GM12878 (cell line): ENCODE measurements around the gene NRP2. TPM values are rescaled to one million over a fixed set of nuclear protein-coding genes. Genes with fewer than 3 reads are reported as not detected.

ENCODE experiments used
- ATAC-seq: fragments of 200-7000 bp; cut with Tn5 transposase; 3 replicates; pipeline ENCODE4 v1.9.1; 2020; ENCODE audit warnings: mild to moderate bottlenecking, moderate library complexity
- BruUV-seq: library from RNA; stranded (reverse); fragments of 400-500 nt; replicated peaks from 2 replicates; lab custom pipeline; 2021; lab: Mats Ljungman, UMichigan
- CTCF ChIA-PET: fragments of 300-600 bp; sonication (Branson Sonifier 250); formaldehyde crosslinking; extraction: SDS; loops from one replicate; lab custom pipeline; 2021; ENCODE audit warnings: inconsistent platforms; lab: Yijun Ruan, JAX
- POLR2A ChIA-PET: fragments of 350-600 bp; formaldehyde crosslinking; extraction: SDS; loops from one replicate; lab custom pipeline; 2021; ENCODE audit warnings: inconsistent platforms; lab: Charles Lee
- RAD21 ChIA-PET: fragments of 300-600 bp; sonication (Branson Sonifier 250); formaldehyde crosslinking; loops from one replicate; lab custom pipeline; 2023; ENCODE audit warnings: antibody characterized with exemption; ENCODE audit not compliant: unreplicated experiment; lab: Charles Lee
- SMC1A ChIA-PET: fragments of 300-600 bp; sonication (Branson Sonifier 250); formaldehyde crosslinking; loops from one replicate; lab custom pipeline; 2023; ENCODE audit not compliant: unreplicated experiment, uncharacterized antibody; lab: Charles Lee
- DNase-seq: peaks from one replicate; pipeline ENCODE4 v3.0.0-alpha.2; 2011; ENCODE audit warnings: low read depth, low spot score
- FAIRE-seq: peaks from 3 replicates; lab custom pipeline; 2011; peaks lifted over from hg19 to GRCh38; lab: Jason Lieb, UNC
- H2AFZ ChIP-seq: 2 replicates; pipeline ENCODE4 v1.6.0; 2011; ENCODE audit warnings: low read depth, low read length, control low read depth; ENCODE audit not compliant: control insufficient read depth
- H3K27ac ChIP-seq: 2 replicates; pipeline ENCODE4 v1.5.1; 2011; ENCODE audit warnings: control low read depth; ENCODE audit not compliant: control insufficient read depth, insufficient read depth
- H3K27me3 ChIP-seq, 2 experiments: replicated peaks in 1 of 2; 2 replicates each; pipeline versions ENCODE4 v1.6.0 to v1.6.1; 2011; ENCODE audit warnings: low read length in 1 of 2; ENCODE audit not compliant: control insufficient read depth in 2 of 2, insufficient read depth in 2 of 2
- H3K36me3 ChIP-seq, 2 experiments: 2 replicates each; pipeline ENCODE4 v1.5.1; 2011; ENCODE audit warnings: low read length in 1 of 2; ENCODE audit not compliant: control insufficient read depth in 2 of 2, insufficient read depth in 2 of 2
- H3K4me1 ChIP-seq: 2 replicates; pipeline ENCODE4 v1.6.1; 2011; ENCODE audit warnings: mild to moderate bottlenecking, low read length, moderate library complexity, mixed read lengths; ENCODE audit not compliant: control insufficient read depth, insufficient read depth
- H3K4me2 ChIP-seq: 2 replicates; pipeline ENCODE4 v1.6.0; 2011; ENCODE audit warnings: control low read depth; ENCODE audit not compliant: control insufficient read depth, insufficient read depth
- H3K4me3 ChIP-seq: fragments of 200-600 bp; sonication (generic); 2 replicates; pipeline ENCODE4 v1.5.1; 2016
- H3K79me2 ChIP-seq: 2 replicates; pipeline ENCODE4 v1.6.0; 2011; ENCODE audit warnings: low read length; ENCODE audit not compliant: control insufficient read depth, insufficient read depth
- H3K9ac ChIP-seq: 2 replicates; pipeline ENCODE4 v1.8.0; 2011; ENCODE audit warnings: low read length, control low read depth, mixed read lengths; ENCODE audit not compliant: control insufficient read depth, insufficient read depth
- H3K9me3 ChIP-seq: replicated peaks from 3 replicates; pipeline ENCODE4 v1.5.1; 2011; ENCODE audit warnings: mild to moderate bottlenecking, low read length; ENCODE audit not compliant: control insufficient read depth, insufficient read depth
- H4K20me1 ChIP-seq: 2 replicates; pipeline ENCODE4 v1.6.0; 2011; ENCODE audit not compliant: control insufficient read depth, insufficient read depth
- BACH1 ChIP-seq: fragments of 450-650 bp; IDR thresholded peaks from 2 replicates; pipeline ENCODE4 v1.6.1; 2017; ENCODE audit warnings: mild to moderate bottlenecking, borderline replicate concordance
- CEBPB ChIP-seq, 2 experiments: fragments of 150-350 bp in 1 of 2; IDR thresholded peaks; 2 replicates each; pipeline ENCODE4 v1.6.1; 2012 to 2014; ENCODE audit warnings: low read depth in 2 of 2, low read length in 2 of 2, borderline replicate concordance in 1 of 2, inconsistent platforms in 1 of 2
- IKZF1 ChIP-seq: fragments of 450-650 bp; conservative IDR thresholded peaks from 2 replicates; pipeline ENCODE4 v1.6.1; 2017; ENCODE audit warnings: antibody characterized with exemption, mild to moderate bottlenecking
- NR2C1 ChIP-seq: fragments of 450-650 bp; IDR thresholded peaks from 2 replicates; pipeline ENCODE4 v1.6.1; 2017; ENCODE audit warnings: antibody characterized with exemption, mild to moderate bottlenecking, moderate library complexity
- PML ChIP-seq: IDR thresholded peaks from 2 replicates; pipeline ENCODE4 v1.6.1; 2012; ENCODE audit warnings: low read length, inconsistent platforms
- RFX5 ChIP-seq: IDR thresholded peaks from 2 replicates; pipeline ENCODE4 v1.6.1; 2011; ENCODE audit warnings: low read depth, low read length, improper control_type of control experiment
- STAT3 ChIP-seq: IDR thresholded peaks from 2 replicates; pipeline ENCODE4 v1.6.1; 2011; ENCODE audit warnings: low read depth, low read length, improper control_type of control experiment
- WRNIP1 ChIP-seq: IDR thresholded peaks from 2 replicates; pipeline ENCODE4 v1.6.1; 2011; ENCODE audit warnings: low read depth, low read length, improper control_type of control experiment, borderline replicate concordance
- YBX1 ChIP-seq: fragments of 450-650 bp; IDR thresholded peaks from 2 replicates; pipeline ENCODE4 v1.6.1; 2016; ENCODE audit warnings: antibody characterized with exemption
- ZNF622 ChIP-seq: fragments of 450-650 bp; IDR thresholded peaks from 2 replicates; pipeline ENCODE4 v1.6.1; 2017; ENCODE audit warnings: mild to moderate bottlenecking, inconsistent platforms
- WGBS: methylation state at CpG from one replicate; pipeline ENCODE4 v1.1.6; 2016; ENCODE audit warnings: low lambda C conversion rate; ENCODE audit not compliant: insufficient replicate concordance, insufficient coverage; ENCODE audit errors: missing lambda C conversion rate; 5-methylcytosine and 5-hydroxymethylcytosine counted together
- in situ Hi-C: fragments of 300-500 bp; cut with MboI; formaldehyde crosslinking; loops from 9 replicates; pipeline ENCODE4 v1.14.3; 2018; ENCODE audit warnings: mixed read lengths
- intact Hi-C: fragments of 100-400 bp; cut with micrococcal nuclease; formaldehyde crosslinking; loops from one replicate; pipeline ENCODE4 v1.14.2; 2022; ENCODE audit not compliant: unreplicated experiment
- polyA plus RNA-seq, 11 experiments: library from polyadenylated mRNA; depleted of rRNA in 4 of 11; unstranded in 6 of 11; stranded (reverse) in 5 of 11; fragments of >200 nt; fragmentation: Nextera tagmentation in 4 of 11; fragmentation: Illumina TruSeq in 1 of 11; extraction: Ambion mirVana in 4 of 11; extraction: Trizol in 1 of 11; gene quantifications; 1 replicate in 1 of 11; 2 replicates in 10 of 11; pipeline versions ENCODE4 v1.2.1 to v1.2.3, GENCODE V29; 2011 to 2016; ENCODE audit warnings: inconsistent platforms in 2 of 11, missing spikeins in 2 of 11, low read depth in 1 of 11
- total RNA-seq, 4 experiments: library from RNA; depleted of rRNA in 3 of 4; stranded (reverse); fragments of >200 nt in 3 of 4; fragmentation: Illumina TruSeq in 1 of 4; extraction: Trizol in 1 of 4; gene quantifications; 2 replicates each; pipeline versions ENCODE4 v1.2.1 to v1.2.3, GENCODE V29; 2013 to 2021
- TF ChIP-seq, protein P1 (sequence below): fragments of 150-350 bp; IDR thresholded peaks from 2 replicates; pipeline ENCODE4 v1.6.1; 2016; ENCODE audit warnings: low read depth, low read length
- TF ChIP-seq, protein P2 (sequence below): IDR thresholded peaks from 2 replicates; pipeline ENCODE4 v1.6.1; 2011; ENCODE audit warnings: low read depth, low read length, improper control_type of control experiment, borderline replicate concordance
- TF ChIP-seq, protein P3 (sequence below): fragments of 150-350 bp; IDR thresholded peaks from 2 replicates; pipeline ENCODE4 v1.6.1; 2014; ENCODE audit warnings: mild to moderate bottlenecking, low read depth, low read length
- TF ChIP-seq, protein P4 (sequence below): IDR thresholded peaks from 2 replicates; pipeline ENCODE4 v1.6.1; 2012; ENCODE audit warnings: mild to moderate bottlenecking, low read depth, low read length
- TF ChIP-seq, protein P5 (sequence below): IDR thresholded peaks from 2 replicates; pipeline ENCODE4 v1.6.1; 2011; ENCODE audit warnings: borderline replicate concordance, low read depth, mild to moderate bottlenecking, moderate library complexity, mixed read lengths, low read length; ENCODE audit not compliant: insufficient read depth; ENCODE audit errors: extremely low read length

Gene NRP2
- total and polyA plus RNA-seq, 10 of the 15 experiments (the other 5 are each of a cell fraction or from before 2014, with no cell fraction given), result 0.06 to 1.2 (median 0.46) TPM

DNA sequence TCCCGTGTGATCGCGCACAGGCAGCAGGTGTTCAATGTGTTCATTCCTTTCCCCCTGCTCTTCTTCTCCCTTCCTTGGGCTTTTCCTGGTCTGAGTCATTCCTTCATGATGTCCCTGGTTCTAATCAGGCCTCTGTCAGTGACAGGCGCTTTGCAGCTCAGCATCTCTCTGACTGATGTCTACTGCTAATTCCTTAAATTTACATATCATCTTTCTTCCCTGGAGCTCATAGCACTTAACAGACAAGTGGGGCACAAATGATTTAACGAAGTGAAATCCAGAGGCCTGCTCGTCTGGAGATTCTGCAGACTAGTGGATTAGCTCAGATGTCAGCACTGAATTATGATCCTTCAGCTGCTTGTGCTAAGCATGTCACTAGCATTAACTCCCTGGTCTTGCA is 77.9 kb downstream of the NRP2 start:
- ChIA-PET SMC1A (interaction anchor here (0.6 kb wide), 1 partner anchor 45 kb away, joined by 3 read pairs; no protein-coding TSS in a partner anchor), CTCF (interaction anchor here (1.4 kb wide), 1 partner anchor 16 kb away, joined by 4 read pairs; no protein-coding TSS in a partner anchor), RAD21 (no interaction called here), POLR2A (no interaction called here)
- Histone ChIP-seq H3K36me3 (no peaks in the 10 kb centered on the region), H4K20me1 (no peaks in the 10 kb centered on the region), H3K27ac (no peak overlapping the region), H3K9me3 (no peaks in the 10 kb centered on the region), H3K4me1 (no peaks in the 10 kb centered on the region), H2AFZ (no peak overlapping the region), H3K9ac (no peak overlapping the region), H3K27me3 (peaks cover 0 to 2% of the 10 kb centered on the region in 2 experiments; a peak in 2 of 4 replicates), H3K79me2 (no peaks in the 10 kb centered on the region), H3K4me3 (no peak overlapping the region), H3K4me2 (no peak overlapping the region)
- no peak for ATAC-seq
- intact Hi-C loops, result no loop called here
- FAIRE-seq, result no peak
- no TSS peak for BruUV-seq
- no peak for DNase-seq
- in situ Hi-C loops, result no loop called here
- 60% methylated on average over 6 of the region's 6 CpGs for WGBS
- TF ChIP-seq, protein P1, sequence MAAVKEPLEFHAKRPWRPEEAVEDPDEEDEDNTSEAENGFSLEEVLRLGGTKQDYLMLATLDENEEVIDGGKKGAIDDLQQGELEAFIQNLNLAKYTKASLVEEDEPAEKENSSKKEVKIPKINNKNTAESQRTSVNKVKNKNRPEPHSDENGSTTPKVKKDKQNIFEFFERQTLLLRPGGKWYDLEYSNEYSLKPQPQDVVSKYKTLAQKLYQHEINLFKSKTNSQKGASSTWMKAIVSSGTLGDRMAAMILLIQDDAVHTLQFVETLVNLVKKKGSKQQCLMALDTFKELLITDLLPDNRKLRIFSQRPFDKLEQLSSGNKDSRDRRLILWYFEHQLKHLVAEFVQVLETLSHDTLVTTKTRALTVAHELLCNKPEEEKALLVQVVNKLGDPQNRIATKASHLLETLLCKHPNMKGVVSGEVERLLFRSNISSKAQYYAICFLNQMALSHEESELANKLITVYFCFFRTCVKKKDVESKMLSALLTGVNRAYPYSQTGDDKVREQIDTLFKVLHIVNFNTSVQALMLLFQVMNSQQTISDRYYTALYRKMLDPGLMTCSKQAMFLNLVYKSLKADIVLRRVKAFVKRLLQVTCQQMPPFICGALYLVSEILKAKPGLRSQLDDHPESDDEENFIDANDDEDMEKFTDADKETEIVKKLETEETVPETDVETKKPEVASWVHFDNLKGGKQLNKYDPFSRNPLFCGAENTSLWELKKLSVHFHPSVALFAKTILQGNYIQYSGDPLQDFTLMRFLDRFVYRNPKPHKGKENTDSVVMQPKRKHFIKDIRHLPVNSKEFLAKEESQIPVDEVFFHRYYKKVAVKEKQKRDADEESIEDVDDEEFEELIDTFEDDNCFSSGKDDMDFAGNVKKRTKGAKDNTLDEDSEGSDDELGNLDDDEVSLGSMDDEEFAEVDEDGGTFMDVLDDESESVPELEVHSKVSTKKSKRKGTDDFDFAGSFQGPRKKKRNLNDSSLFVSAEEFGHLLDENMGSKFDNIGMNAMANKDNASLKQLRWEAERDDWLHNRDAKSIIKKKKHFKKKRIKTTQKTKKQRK, result no peak
- TF ChIP-seq IKZF1 (no peak), NR2C1 (no peak), WRNIP1 (no peak), PML (no peak), ZNF622 (no peak), RFX5 (no peak), YBX1 (no peak), CEBPB (IDR thresholded peaks at IDR 0.05; ENCODE audit: borderline replicate concordance in 1 of 2, low read depth in 2 of 2, low read length in 2 of 2) (no peak), BACH1 (no peak), STAT3 (no peak)
- TF ChIP-seq, protein P2, sequence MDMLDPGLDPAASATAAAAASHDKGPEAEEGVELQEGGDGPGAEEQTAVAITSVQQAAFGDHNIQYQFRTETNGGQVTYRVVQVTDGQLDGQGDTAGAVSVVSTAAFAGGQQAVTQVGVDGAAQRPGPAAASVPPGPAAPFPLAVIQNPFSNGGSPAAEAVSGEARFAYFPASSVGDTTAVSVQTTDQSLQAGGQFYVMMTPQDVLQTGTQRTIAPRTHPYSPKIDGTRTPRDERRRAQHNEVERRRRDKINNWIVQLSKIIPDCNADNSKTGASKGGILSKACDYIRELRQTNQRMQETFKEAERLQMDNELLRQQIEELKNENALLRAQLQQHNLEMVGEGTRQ, result no peak
- TF ChIP-seq, protein P3, sequence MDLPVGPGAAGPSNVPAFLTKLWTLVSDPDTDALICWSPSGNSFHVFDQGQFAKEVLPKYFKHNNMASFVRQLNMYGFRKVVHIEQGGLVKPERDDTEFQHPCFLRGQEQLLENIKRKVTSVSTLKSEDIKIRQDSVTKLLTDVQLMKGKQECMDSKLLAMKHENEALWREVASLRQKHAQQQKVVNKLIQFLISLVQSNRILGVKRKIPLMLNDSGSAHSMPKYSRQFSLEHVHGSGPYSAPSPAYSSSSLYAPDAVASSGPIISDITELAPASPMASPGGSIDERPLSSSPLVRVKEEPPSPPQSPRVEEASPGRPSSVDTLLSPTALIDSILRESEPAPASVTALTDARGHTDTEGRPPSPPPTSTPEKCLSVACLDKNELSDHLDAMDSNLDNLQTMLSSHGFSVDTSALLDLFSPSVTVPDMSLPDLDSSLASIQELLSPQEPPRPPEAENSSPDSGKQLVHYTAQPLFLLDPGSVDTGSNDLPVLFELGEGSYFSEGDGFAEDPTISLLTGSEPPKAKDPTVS, result no peak
- TF ChIP-seq, protein P4, sequence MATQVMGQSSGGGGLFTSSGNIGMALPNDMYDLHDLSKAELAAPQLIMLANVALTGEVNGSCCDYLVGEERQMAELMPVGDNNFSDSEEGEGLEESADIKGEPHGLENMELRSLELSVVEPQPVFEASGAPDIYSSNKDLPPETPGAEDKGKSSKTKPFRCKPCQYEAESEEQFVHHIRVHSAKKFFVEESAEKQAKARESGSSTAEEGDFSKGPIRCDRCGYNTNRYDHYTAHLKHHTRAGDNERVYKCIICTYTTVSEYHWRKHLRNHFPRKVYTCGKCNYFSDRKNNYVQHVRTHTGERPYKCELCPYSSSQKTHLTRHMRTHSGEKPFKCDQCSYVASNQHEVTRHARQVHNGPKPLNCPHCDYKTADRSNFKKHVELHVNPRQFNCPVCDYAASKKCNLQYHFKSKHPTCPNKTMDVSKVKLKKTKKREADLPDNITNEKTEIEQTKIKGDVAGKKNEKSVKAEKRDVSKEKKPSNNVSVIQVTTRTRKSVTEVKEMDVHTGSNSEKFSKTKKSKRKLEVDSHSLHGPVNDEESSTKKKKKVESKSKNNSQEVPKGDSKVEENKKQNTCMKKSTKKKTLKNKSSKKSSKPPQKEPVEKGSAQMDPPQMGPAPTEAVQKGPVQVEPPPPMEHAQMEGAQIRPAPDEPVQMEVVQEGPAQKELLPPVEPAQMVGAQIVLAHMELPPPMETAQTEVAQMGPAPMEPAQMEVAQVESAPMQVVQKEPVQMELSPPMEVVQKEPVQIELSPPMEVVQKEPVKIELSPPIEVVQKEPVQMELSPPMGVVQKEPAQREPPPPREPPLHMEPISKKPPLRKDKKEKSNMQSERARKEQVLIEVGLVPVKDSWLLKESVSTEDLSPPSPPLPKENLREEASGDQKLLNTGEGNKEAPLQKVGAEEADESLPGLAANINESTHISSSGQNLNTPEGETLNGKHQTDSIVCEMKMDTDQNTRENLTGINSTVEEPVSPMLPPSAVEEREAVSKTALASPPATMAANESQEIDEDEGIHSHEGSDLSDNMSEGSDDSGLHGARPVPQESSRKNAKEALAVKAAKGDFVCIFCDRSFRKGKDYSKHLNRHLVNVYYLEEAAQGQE, result no peak
- TF ChIP-seq, protein P5, sequence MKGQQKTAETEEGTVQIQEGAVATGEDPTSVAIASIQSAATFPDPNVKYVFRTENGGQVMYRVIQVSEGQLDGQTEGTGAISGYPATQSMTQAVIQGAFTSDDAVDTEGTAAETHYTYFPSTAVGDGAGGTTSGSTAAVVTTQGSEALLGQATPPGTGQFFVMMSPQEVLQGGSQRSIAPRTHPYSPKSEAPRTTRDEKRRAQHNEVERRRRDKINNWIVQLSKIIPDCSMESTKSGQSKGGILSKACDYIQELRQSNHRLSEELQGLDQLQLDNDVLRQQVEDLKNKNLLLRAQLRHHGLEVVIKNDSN, result no peak
